Osteoblast (primary cell): ENCODE results near the gene INS. TPM values are rescaled to one million over a fixed set of nuclear protein-coding genes. Genes with fewer than 3 reads are reported as not detected.

Source experiments
- DNase-seq: peaks from one replicate; pipeline ENCODE4 v3.0.0; 2011; ENCODE audit warnings: low spot score, mixed read lengths; ENCODE audit not compliant: insufficient read length; ENCODE audit errors: missing footprints
- H2AFZ ChIP-seq: 2 replicates; pipeline ENCODE4 v1.6.0; 2011; ENCODE audit warnings: mild to moderate bottlenecking, low read length
- H3K27ac ChIP-seq: 2 replicates; pipeline ENCODE4 v1.5.1; 2011; ENCODE audit warnings: mild to moderate bottlenecking, low read depth, low read length, moderate library complexity
- H3K27me3 ChIP-seq: 2 replicates; pipeline ENCODE4 v1.6.0; 2012; ENCODE audit warnings: mild to moderate bottlenecking, control low read depth, inconsistent platforms, low read length, moderate library complexity; ENCODE audit not compliant: insufficient read depth
- H3K36me3 ChIP-seq: 2 replicates; pipeline ENCODE4 v1.5.1; 2011; ENCODE audit warnings: mild to moderate bottlenecking, low read length, control low read depth, moderate library complexity; ENCODE audit not compliant: insufficient read depth
- H3K4me1 ChIP-seq: 2 replicates; pipeline ENCODE4 v1.5.1; 2011; ENCODE audit warnings: mild to moderate bottlenecking, low read length, control low read depth, moderate library complexity; ENCODE audit not compliant: insufficient read depth
- H3K4me2 ChIP-seq: 2 replicates; pipeline ENCODE4 v1.6.0; 2011; ENCODE audit warnings: mild to moderate bottlenecking, low read length; ENCODE audit not compliant: insufficient read depth
- H3K4me3 ChIP-seq: fragments of 200-600 bp; sonication (generic); 3 replicates; pipeline ENCODE4 v1.5.1; 2012; ENCODE audit warnings: mild to moderate bottlenecking, low read length, inconsistent platforms; ENCODE audit not compliant: insufficient read depth
- H3K79me2 ChIP-seq: 2 replicates; pipeline ENCODE4 v1.6.0; 2012; ENCODE audit warnings: mild to moderate bottlenecking, low read length, control low read depth, inconsistent platforms; ENCODE audit not compliant: insufficient read depth
- H3K9me3 ChIP-seq: 2 replicates; pipeline ENCODE4 v1.5.1; 2011; ENCODE audit warnings: low read depth, low read length, control low read depth
- H4K20me1 ChIP-seq: 2 replicates; pipeline ENCODE4 v1.6.0; 2012; ENCODE audit warnings: mild to moderate bottlenecking, low read length, control low read depth; ENCODE audit not compliant: insufficient read depth
- CTCF ChIP-seq: IDR thresholded peaks from 2 replicates; pipeline ENCODE4 v1.5.1; 2011; ENCODE audit warnings: mild to moderate bottlenecking, low read depth, low read length, moderate library complexity; ENCODE audit errors: extremely low read depth
- total RNA-seq: library from RNA; depleted of rRNA; stranded (reverse); fragments of >200 nt; gene quantifications from 2 replicates; pipeline ENCODE4 v1.2.3, GENCODE V29; 2012

INS gene
- total RNA-seq, 1 donor = not detected

- H3K9me3 ChIP-seq = no peaks in the 10 kb centered on the region
- H2AFZ ChIP-seq = no peak overlapping the region
- peak overlapping the region; percentile 33 for H3K4me3 ChIP-seq
- no peaks in the 10 kb centered on the region for H3K4me1 ChIP-seq
- H3K27ac ChIP-seq = no peak overlapping the region
- no peak overlapping the region for H3K4me2 ChIP-seq
- no peaks in the 10 kb centered on the region for H3K36me3 ChIP-seq
- no peak for TF ChIP-seq CTCF
- no peak for DNase-seq
- peaks cover 55% of the 10 kb centered on the region for H3K27me3 ChIP-seq
- no peaks in the 10 kb centered on the region for H3K79me2 ChIP-seq
- no peaks in the 10 kb centered on the region for H4K20me1 ChIP-seq
These were observed 24.1 kb downstream of the INS start for GRCh38 chr11:2136952-2137201.

GRCh38 chr11:2136209-2136951, 24.6 kb downstream of the INS start:
- H3K27ac ChIP-seq = no peak overlapping the region
- no peak for TF ChIP-seq CTCF
- no peaks in the 10 kb centered on the region for H3K79me2 ChIP-seq
- peaks cover 50% of the 10 kb centered on the region for H3K27me3 ChIP-seq
- peak overlapping the region; percentile 33 for H3K4me3 ChIP-seq
- no peak for DNase-seq
- no peaks in the 10 kb centered on the region for H3K4me1 ChIP-seq
- no peaks in the 10 kb centered on the region for H3K36me3 ChIP-seq
- no peaks in the 10 kb centered on the region for H4K20me1 ChIP-seq
- H3K9me3 ChIP-seq = no peaks in the 10 kb centered on the region
- H2AFZ ChIP-seq = no peak overlapping the region
- H3K4me2 ChIP-seq = no peak overlapping the region

DNA sequence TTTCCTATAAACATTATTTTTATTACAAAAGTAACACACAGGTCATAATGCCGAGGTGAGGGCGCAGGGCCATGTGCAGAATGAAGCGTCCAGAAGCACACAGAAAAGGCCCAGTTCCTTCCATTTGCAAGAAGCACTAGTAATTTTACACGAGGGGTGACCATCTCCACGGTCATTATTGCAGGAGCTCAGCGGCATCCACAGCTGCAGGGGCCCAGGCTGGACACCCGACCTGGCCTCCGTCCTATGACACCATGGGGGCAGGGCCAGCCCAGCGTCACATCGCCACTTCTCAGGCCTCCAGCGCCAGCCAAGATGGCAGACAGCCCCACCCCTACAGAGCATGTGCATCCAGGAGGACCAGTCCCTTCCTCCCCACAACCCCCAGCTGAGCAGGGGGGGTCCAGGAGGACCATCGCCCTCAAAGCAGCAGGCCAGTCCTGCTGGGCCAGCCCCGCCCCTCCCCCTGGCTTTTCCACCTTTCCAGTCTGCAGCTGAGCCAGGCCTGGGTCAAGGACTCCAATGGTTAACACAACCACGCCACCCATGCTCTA, 25.3 kb downstream of the INS start:
- no peak for DNase-seq
- no peak overlapping the region for H3K4me3 ChIP-seq

More for the DNA sequence above, 25.3 kb downstream of the INS start:
- Histone ChIP-seq H2AFZ (no peak overlapping the region), H4K20me1 (no peaks in the 10 kb centered on the region), H3K27ac (no peak overlapping the region), H3K36me3 (no peaks in the 10 kb centered on the region), H3K9me3 (no peaks in the 10 kb centered on the region), H3K4me2 (no peak overlapping the region), H3K4me1 (no peaks in the 10 kb centered on the region), H3K27me3 (peaks cover 44% of the 10 kb centered on the region), H3K79me2 (no peaks in the 10 kb centered on the region)
- no peak for TF ChIP-seq CTCF
